NCI-H2196 (cell line): Measurements from ENCODE around the gene RECK.

Source experiments
- DNase-seq: peaks from one replicate; lab custom pipeline; 2025; ENCODE audit not compliant: unreplicated experiment; lab: John Stamatoyannopoulos, UW

Gene RECK

DNA sequence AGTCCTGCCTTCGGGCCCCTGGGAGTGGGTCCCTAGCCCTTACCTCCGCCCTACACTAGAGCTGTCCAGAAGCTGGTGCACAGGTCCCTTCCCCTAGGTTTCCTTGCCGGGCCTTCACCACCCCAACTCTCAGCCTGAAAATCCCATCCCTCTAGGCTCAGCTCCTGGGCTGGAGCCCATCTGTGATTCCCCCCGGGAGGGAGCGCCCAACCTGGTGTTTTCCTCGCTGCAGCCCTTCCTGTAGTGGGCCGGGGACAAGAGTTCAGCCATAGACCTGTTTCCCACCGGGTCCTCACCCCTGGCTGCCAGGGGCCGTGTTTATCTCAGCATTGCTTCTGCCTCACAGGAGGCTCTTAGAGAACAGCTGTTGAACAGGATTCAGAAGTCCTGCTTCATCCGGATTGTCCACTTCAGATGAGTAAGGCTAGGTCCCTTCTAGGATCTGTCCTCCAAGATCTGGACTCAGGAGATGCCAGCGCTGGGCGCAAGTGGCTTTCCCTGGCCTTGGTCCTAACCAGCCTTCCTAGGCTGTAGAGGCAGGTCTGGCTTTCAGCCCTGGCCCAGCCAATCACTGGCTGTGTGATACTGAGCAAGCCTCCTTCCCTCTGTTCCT, 100.8 kb downstream of the RECK start:
- DNase-seq, result no peak

DNA sequence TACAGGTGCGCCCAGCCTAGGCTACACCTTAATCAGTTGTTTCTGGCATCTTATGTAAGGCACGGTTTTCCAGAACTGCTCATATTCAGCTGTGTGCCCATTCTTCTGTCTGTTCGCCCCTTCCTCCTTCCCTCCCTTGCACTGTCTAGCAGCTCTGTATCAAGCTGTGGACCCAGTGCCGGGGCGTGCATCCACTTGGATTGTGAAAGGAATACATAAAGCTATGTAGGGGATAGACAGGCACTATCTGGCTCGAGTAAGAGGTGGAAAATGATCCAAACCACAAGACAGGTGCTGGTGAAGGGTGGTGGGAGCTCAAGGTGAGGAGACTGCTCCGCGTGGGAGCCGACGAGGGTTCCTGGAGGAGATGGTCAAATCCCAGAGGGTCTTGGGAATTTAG, 101.8 kb downstream of the RECK start:
- no peak for DNase-seq

DNA sequence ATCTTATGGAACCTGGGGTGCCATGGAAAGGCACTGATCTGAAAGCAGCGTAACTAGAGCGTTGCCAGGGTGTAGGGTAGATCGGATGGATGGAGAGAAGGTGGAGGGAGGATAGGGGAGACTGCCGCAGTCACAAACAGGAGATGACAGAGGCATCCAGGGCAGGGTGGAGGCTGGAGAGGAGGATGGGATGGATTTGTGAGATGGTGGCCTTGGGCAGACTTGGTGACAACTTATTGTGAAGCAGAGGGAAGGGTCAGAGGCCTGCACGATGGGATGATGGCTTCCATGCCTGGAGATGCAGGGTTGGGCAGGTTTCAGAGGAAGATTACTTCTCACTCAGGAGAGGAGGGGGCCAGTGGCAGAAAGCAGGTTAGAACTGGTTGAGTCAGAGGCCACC, 102.2 kb downstream of the RECK start:
- no peak for DNase-seq

DNA sequence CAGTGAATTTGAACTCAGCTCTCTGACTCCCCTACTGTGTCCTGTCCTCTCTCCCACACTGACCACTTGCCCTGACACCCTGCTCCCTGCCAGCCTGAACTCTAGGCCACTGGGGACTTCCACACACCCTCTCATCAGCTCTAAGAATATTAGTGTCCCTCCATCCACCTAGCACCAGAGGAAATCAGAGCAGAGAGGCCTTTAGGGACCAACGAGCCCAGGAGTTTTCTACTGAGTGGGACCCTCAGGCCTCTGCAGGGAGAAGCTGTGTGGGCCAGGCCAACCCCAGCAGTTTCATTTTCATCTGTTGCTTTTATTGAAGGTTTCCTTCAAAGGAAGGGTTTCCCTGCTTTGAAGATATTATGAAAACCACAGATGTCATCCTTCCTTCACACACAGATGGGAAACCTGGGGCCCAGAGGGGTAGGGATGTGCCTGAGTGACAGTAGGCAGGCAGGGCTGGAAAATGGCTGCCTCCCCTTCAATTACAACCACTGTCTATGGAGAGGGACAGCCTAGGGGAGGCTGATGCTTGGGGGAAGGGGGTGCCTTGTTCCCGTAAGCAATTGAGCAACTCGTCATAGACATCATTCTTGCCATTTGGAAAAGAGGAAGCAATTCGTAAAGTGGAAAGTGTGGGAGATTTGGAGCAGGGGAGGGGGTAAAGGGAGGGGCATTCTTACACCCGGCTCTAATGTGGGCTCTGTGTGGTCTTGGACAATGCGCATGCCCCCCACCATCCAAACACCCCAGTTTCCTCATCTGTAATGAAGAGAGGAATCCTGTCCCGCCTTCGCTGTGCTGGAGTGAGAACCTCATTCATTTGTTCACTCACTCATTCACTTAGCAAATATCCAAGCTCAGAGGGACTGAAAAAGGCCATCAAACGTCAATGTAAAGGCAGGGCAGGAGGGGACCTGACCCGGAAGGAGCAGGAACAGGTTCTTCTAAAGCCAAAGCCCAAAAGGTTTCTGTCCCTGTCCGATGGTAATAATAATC, 103.7 kb downstream of the RECK start:
- no peak for DNase-seq

DNA sequence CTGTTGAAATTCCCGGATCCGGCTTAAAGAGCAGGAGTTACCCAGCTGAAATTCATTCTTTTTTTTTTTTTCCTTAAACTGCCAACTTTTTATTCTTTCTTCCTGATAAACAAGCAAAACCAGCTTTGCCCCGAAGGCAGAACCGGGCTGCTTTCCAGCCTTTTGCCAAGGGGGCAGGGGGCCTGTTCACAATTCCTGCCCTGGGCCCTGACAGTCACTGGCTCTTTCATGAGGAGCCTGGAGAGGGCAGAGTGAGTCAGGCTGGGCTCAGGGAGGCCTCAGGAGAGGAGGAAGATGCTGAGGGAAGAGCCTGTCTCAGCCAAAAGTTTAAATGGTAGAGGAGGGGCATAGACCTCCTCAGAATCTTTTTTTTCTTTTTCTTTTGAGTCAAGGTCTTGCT, 104.6 kb downstream of the RECK start:
- no peak for DNase-seq

DNA sequence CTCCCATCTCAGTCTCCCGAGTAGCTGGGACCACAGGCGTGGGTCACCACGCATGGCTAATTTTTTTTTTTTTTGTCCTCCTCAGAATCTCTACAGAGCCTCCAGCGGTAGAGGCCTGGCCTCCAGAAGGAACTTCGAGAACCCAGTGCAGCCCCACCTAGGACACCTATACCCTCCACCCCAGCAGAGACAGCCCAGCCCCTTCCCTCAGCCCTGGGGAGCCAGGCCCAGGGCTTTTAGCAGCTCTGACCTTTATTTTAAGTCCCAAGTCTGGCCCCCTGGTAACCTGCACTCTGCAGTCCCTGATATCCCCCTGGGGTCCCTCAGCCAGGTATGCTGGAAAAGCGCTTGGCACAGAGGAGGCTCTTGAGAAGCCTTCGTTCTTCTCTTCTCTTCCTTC, 105.0 kb downstream of the RECK start:
- no peak for DNase-seq

DNA sequence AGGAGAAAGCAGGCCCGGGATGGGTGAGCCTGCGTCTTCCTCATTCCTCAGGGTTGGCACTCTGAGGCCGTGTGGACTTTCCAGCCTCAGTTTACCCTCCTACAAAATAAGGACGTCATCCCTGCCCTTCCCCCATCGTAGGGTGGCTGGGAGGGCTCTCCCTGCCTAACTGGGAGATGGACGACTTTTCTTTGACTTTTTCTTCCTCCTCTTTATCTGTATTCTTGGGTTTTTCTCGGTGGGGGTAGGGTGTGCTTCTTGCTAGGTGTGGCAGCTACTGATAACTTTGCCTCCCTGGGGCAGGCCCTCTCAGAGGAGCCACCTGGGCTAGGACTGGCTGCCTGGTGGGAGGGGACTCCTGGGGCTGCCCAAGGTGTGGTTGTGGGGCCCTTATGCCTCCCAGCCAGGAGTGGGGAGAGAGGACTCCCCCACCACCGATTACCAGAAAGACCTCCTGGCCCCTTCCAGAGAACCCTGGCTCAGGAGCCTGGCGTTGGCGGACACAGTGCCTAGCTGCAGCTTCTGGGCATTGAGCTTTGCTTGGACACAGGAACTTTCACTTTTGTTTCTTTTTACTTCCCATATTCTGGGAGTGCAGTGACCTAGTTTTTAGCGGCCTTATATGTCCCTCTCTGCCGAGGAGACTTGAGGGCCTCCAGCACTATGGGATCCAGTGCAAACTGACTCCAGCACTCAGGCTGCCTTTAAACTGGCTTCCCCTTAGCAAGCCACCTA, 106.0 kb downstream of the RECK start:
- DNase-seq, result no peak

DNA sequence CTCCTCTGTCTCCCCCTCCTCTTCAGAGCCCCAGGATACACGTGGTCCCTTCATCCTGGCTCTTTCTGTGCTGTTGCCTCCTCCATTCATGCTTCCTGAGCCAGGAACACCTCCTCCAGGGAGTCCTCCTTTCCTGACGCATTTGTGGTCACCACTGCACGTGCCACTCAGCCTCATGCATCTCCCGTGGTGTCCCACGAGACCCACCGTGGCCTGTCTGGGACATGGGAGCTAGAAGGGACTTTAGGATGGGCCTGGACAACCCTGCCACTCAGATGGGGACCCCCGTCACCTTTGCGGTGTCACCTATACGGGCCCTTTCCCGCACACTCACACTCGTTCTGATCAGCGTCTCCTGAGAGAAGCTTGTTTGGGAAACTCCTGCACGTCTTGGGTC, 106.5 kb downstream of the RECK start:
- no peak for DNase-seq

DNA sequence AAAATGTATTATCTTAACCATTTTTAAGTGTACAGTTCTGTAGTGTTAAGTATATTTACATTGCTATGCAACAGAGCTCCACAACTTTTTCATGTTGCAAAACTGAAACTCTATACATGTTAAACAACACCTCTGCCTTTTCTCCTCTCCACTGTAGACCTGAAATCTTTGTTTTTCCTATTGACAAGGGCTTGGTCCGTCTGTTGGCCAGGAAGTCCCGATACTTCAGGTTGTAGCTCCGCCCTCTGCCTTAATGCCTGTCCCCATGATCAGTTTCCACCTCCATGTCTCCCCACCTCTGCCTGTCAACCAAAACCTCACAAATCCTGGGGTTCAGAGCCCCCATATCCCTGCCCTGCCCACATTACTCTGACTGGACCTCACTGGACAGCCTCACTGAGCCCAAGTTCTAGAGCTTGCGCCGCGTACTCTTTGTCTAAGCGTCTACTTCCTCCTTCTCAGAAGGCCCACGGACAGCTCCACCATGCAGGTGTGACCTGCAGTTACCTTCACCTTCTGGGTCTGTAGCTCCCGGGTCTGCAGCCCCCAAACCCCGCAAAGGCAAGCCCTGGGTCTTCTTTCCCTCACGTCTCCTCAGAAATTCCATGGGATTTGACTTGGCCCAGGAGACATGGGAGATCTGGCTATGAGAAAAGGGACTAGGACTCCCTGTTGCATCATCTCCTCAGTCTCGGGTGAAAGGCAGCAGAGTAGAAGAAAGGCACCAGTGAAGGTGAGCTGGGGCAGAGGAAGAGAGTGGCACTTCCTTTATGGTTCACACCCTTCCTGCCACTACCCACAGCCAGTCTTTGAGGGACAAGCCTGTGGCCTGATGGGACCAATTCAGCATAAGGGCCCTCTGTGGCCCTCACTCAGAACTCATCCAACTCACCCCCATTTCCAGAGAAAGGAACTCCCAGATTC, 107.9 kb downstream of the RECK start:
- DNase-seq, result no peak

DNA sequence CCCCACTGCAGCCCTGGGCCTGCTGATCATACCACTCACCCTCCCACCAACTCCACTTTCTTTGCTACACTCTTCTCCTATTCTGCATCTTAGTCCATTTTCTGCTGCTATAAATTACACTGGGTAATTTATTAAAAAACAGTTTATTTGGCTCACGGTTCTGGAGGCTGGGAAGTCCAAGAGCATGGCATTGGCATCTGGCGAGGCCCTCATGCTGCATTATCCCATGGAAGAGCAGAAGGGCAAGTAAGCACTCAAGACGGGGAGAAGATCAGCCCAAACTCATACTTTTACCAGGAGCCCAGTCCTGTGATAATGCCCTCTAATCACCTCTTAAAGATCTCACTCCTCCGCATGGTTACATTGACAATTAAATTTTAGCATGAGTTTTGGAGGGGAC, 109.3 kb downstream of the RECK start:
- DNase-seq, result no peak

DNA sequence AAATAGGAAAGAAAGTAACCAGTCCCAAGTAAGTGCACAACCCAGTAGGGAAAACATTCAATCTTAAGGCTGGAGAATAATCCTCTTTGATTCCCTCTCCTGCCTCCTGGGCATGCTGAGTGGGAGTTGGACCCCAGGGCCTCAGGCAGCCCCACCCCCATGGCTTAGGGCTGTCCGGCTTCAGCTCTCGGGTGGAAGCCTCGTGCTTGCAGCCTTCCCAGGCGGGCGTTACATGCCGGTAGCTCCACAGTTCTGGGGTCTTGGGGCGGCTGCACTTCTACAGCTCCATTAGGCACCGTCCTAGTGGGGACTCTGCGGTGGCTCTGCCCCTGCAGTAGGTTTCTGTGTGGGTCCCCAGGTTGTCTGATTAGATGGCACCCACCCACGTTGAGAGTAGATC, 109.9 kb downstream of the RECK start:
- no peak for DNase-seq

DNA sequence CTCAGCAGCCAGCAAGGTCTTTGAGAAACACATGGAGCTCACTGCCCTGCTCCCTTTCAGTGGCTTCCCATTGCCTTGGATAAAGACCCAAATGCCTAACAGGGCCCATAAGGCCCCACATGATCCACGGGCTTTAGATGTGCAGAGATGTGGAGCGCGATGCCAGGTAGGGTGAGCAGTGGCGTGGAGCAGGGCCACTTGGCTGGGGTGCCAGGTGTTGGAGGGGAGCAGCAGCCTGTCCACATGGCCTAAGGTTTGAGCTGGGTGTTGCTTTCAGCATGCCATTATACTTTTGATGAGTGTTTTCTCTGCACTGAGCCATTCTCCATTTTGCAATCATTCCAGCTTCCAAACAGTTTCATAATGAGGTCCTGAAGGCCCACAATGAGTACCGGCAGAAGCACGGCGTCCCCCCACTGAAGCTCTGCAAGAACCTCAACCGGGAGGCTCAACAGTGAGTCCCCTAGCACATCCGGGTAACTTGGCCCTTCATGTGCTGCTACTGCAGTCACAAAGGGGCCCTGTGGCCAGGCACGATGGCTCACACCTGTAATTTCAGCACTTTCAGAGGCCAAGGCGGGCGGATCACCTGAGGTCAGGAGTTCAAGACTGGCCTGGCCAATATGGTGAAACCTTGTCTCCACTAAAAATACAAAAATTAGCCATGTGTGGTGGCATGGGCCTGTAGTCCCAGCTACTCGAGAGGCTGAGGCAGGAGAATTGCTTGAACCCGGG, 110.9 kb downstream of the RECK start:
- no peak for DNase-seq

DNA sequence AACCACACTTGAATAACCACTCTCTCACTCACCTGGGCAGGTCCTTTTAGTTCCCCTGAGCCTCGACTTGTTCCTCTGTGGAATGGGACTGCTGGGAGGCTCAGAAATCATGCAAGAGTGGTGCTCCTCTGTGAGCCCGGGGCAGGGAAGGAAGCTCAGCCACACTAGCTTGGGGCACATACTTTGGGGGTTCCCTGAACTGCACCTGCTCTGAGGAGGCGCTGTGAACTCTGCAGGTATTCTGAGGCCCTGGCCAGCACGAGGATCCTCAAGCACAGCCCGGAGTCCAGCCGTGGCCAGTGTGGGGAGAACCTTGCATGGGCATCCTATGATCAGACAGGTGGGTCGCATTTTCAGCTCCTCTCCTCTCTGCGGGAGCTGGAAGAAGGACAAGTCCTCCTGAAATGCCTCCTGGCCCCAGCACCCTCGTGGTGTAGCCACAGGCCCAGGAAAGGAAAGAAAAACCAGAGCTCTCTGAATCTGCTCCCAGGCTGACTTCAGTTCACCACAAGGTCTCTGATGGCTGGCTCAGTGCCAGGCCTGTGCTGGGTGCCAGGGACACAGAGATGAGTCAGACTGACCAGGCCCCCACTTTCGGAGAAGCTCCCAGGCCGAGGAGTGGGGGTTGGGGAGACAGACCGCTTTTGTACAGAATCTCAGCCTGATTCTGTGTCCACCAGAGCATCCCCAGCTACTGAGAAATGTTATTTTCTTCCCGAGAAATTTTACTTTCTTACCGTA, 111.8 kb downstream of the RECK start:
- peak; percentile 73 for DNase-seq

DNA sequence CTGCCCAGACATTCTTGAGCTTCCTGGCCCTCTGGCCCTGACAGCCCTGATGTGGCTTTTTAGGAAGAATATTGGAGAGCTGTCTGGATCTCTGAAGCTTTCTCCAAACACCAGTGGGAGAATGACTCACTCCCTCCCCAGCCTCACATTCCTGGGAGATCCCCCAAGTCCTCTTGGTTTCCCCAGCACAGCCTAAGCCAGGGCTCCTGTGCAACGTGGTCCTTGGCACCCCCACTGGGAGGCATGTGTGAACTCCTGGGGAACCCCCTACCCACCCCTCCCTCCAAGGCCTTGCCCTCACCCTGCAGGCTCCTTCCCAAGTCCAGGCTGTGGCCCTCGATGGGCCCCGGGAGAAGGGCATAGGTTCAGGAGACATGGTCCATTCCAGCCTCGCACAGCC, 112.5 kb downstream of the RECK start:
- no peak for DNase-seq

DNA sequence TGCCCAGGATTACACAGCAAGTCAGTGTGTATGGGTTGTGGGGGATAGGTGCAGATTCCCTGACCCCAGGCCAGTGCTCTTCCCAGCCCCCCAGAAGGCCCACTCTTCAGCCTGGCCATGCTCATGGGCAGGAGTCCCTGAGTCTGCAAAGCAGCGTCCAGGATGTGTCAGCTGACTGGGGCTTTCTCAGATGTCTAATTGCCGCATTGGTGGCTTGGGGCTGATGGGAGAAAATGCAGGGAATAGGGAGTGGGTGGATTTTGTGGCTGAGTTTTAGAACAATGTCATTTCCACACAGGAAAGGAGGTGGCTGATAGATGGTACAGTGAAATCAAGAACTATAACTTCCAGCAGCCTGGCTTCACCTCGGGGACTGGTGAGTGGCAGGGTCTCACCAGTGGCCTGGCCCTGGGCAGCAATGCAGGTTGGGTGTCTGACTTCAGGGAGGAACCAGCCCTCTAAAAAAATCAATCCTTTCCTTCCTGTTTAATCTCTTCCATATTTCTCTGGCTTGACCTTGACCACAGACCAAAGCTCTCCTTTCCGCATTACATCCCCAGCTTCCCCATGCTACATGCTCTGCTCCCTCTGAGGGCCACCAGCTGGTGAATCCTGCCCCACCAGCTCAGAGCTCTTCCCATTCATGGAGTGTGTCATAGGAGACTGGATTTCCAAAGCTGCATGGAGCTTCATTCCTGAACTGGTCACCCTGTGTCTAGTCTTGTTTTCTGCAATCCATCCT, 114.0 kb downstream of the RECK start:
- no peak for DNase-seq

DNA sequence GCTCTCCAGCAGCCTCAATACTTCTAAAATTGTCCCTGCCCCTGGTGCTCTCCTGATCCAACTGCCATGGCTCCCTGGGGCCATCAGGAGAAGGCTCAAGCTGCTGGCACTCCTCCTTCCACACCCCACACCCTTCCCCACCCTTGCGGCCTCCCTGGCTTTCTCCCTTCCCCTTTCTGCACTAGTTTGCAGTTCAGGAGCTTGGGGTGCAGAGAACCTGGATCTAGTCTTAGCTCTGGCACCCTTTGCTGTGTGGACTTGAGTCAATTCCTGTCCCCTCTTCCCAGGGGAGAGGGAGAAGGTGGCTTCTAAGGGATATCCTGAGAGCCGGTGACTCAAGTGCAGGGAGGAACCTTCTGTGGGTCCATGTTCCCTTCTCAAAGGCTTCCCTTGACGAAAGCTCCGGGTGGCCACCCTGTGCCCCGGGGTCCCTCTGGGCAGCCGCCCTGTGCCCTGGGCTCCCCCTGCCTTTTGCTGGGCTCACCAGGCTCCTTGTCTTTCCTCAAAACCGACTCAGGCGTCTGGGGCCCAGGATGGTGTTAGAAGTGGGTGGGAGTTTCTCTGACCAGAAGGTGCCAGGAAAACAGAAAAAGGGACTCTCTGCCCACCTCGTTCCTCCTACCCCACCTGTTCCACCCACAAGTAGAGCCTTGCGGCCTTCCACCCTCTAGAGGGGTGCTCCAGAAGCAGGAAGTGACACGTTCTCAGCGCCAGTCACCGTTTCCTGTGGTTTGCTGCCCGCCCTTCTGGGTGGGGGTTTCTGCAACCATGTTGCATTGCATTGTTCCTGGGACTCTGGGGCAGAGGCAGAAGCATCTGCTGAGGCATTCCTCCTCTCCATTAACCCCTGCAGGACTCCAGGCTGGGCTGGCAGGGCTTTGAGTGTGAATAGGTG, 114.8 kb downstream of the RECK start:
- DNase-seq, result no peak

DNA sequence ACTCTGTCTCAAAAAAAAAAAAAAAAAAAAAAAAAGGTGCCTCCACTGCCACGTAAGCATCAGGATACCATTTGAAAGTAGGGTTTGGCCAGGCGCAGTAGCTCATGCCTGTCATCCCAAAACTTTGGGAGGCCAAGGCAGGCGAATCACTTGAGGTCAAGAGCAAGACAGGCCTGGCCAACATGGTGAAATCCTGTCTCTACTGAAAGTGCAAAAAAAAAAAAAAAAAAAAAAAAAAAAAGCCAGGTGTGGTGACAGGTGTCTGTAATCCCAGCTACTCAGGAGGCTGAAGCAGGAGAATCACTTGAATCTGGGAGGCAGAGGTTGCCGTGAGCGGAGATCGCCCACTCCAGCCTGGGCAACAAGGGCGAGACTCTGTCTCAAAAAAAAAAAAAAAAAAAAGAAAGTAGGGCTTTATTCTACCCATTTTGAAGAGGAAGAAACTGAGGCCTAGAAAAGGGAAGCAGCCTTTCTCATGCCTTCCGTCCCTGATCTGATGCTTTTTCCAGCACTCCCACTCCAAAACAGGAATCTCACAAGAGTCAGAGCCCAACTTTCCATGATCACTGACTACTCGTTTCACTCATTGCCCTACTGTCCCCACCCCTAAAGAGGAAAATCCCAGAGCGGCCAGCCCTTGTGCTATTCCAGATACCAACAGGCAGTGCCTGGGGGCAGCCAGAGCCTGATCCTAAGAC, 116.2 kb downstream of the RECK start:
- no peak for DNase-seq
